IMR-90 (cell line): ENCODE results near the gene SARDH. TPM values are rescaled to one million over a fixed set of nuclear protein-coding genes. Genes with fewer than 3 reads are reported as not detected.
A peak's percentile ranks its signal among the peaks of the same experiment; 100 is the strongest.

Source experiments
- ATAC-seq: fragments of 200-7000 bp; cut with Tn5 transposase; 2 replicates; pipeline ENCODE4 v1.9.1; 2020; ENCODE audit warnings: low read depth, mild to moderate bottlenecking, moderate library complexity
- BruUV-seq: library from RNA; stranded (reverse); fragments of 400-500 nt; replicated peaks from 2 replicates; lab custom pipeline; 2021; lab: Mats Ljungman, UMichigan
- CTCF ChIA-PET: fragments of 300-600 bp; formaldehyde crosslinking; extraction: SDS; loops from one replicate; lab custom pipeline; 2021; ENCODE audit warnings: antibody characterized with exemption; lab: Yijun Ruan, JAX
- POLR2A ChIA-PET: fragments of 300-600 bp; sonication (Branson Sonifier 250); formaldehyde crosslinking; loops from one replicate; lab custom pipeline; 2022; ENCODE audit warnings: antibody characterized with exemption; ENCODE audit not compliant: unreplicated experiment; lab: Charles Lee
- DNase-seq: peaks from one replicate; pipeline ENCODE4 v3.0.0; 2013
- H2AFZ ChIP-seq: replicated peaks from 2 replicates; pipeline ENCODE3; 2013; ENCODE audit warnings: low read length, mild to moderate bottlenecking; ENCODE audit not compliant: poor library complexity
- H2AK5ac ChIP-seq: 2 replicates; pipeline ENCODE4 v1.6.1; 2013; ENCODE audit warnings: low read depth, low read length, inconsistent platforms
- H2AK9ac ChIP-seq: replicated peaks from 2 replicates; pipeline ENCODE3; 2013; ENCODE audit warnings: mild to moderate bottlenecking, low read depth, low read length, moderate library complexity; ENCODE audit not compliant: poor library complexity
- H2BK120ac ChIP-seq: 2 replicates; pipeline ENCODE4 v1.6.1; 2013; ENCODE audit warnings: low read depth, low read length, inconsistent platforms
- H2BK15ac ChIP-seq: 3 replicates; pipeline ENCODE4 v1.6.1; 2013; ENCODE audit warnings: low read depth, low read length, inconsistent platforms
- H2BK20ac ChIP-seq: 2 replicates; pipeline ENCODE4 v1.6.1; 2013; ENCODE audit warnings: low read depth, mild to moderate bottlenecking, inconsistent platforms, low read length, moderate library complexity
- H2BK5ac ChIP-seq: 2 replicates; pipeline ENCODE4 v1.6.1; 2013; ENCODE audit warnings: mild to moderate bottlenecking, low read depth, low read length, inconsistent platforms; ENCODE audit not compliant: poor library complexity, severe bottlenecking
- H3K14ac ChIP-seq: replicated peaks from 2 replicates; pipeline ENCODE4 v1.6.1; 2013; ENCODE audit warnings: low read depth, low read length, inconsistent platforms
- H3K18ac ChIP-seq: 2 replicates; pipeline ENCODE4 v1.6.1; 2013; ENCODE audit warnings: low read depth, low read length, control low read depth
- H3K23ac ChIP-seq: 2 replicates; pipeline ENCODE4 v1.6.1; 2013; ENCODE audit warnings: low read depth, low read length, inconsistent platforms
- H3K27ac ChIP-seq: 2 replicates; pipeline ENCODE4 v1.5.1; 2013; ENCODE audit warnings: mild to moderate bottlenecking, control low read depth, low read length; ENCODE audit not compliant: insufficient read depth
- H3K27me3 ChIP-seq: 2 replicates; pipeline ENCODE4 v1.6.1; 2013; ENCODE audit warnings: low read length; ENCODE audit not compliant: control insufficient read depth, insufficient read depth
- H3K36me3 ChIP-seq: 2 replicates; pipeline ENCODE4 v1.6.1; 2013; ENCODE audit warnings: low read length, mixed read lengths; ENCODE audit not compliant: control insufficient read depth, insufficient read depth
- H3K4ac ChIP-seq: 2 replicates; pipeline ENCODE4 v1.6.1; 2013; ENCODE audit warnings: low read depth, low read length, inconsistent platforms
- H3K4me1 ChIP-seq: 2 replicates; pipeline ENCODE4 v1.6.1; 2013; ENCODE audit warnings: low read length, mixed read lengths; ENCODE audit not compliant: control insufficient read depth, insufficient read depth
- H3K4me2 ChIP-seq: 2 replicates; pipeline ENCODE4 v1.6.1; 2013; ENCODE audit warnings: low read depth, mild to moderate bottlenecking, control low read depth, low read length, moderate library complexity
- H3K4me3 ChIP-seq: 2 replicates; pipeline ENCODE4 v1.5.1; 2013; ENCODE audit warnings: low read depth, mild to moderate bottlenecking, control low read depth, low read length, moderate library complexity; ENCODE audit not compliant: insufficient read depth
- H3K56ac ChIP-seq: 2 replicates; pipeline ENCODE4 v1.6.1; 2013; ENCODE audit warnings: low read length, inconsistent platforms; ENCODE audit not compliant: insufficient read depth; ENCODE audit errors: extremely low read depth
- H3K79me1 ChIP-seq, 2 experiments: 2 replicates each; pipeline ENCODE4 v1.6.1; 2013; ENCODE audit warnings: low read length in 2 of 2, inconsistent platforms in 1 of 2, low read depth in 1 of 2
- H3K9ac ChIP-seq: 2 replicates; pipeline ENCODE4 v1.6.1; 2013; ENCODE audit warnings: low read depth, low read length, control low read depth
- H3K9me1 ChIP-seq: 2 replicates; pipeline ENCODE4 v1.6.1; 2013; ENCODE audit warnings: low read length, inconsistent platforms; ENCODE audit not compliant: insufficient read depth
- H3K9me3 ChIP-seq: 2 replicates; pipeline ENCODE4 v1.6.1; 2013; ENCODE audit warnings: low read length; ENCODE audit not compliant: control insufficient read depth, insufficient read depth
- H4K20me1 ChIP-seq: 2 replicates; pipeline ENCODE4 v1.6.1; 2013; ENCODE audit warnings: low read length, inconsistent platforms; ENCODE audit not compliant: insufficient read depth
- H4K5ac ChIP-seq: 2 replicates; pipeline ENCODE4 v1.6.1; 2013; ENCODE audit warnings: mild to moderate bottlenecking, low read depth, low read length, control low read depth
- H4K8ac ChIP-seq, 2 experiments: 2 replicates each; pipeline ENCODE4 v1.6.1; 2013; ENCODE audit warnings: low read depth in 2 of 2, low read length in 2 of 2, control low read depth in 1 of 2, inconsistent platforms in 1 of 2
- H4K91ac ChIP-seq: 2 replicates; pipeline ENCODE4 v1.6.1; 2013; ENCODE audit warnings: low read depth, low read length, inconsistent platforms; ENCODE audit not compliant: insufficient read depth
- CTCF ChIP-seq: conservative IDR thresholded peaks from 2 replicates; pipeline ENCODE4 v1.5.1; 2012; ENCODE audit warnings: mild to moderate bottlenecking, low read depth, low read length, improper control_type of control experiment
- FOS ChIP-seq: fragments of 150-350 bp; IDR thresholded peaks from 2 replicates; pipeline ENCODE4 v1.6.1; 2016; ENCODE audit warnings: low read depth, low read length
- MXI1 ChIP-seq: IDR thresholded peaks from 2 replicates; pipeline ENCODE4 v1.6.1; 2012; ENCODE audit warnings: low read depth, mild to moderate bottlenecking, low read length, moderate library complexity, borderline replicate concordance
- RCOR1 ChIP-seq: IDR thresholded peaks from 2 replicates; pipeline ENCODE4 v1.6.1; 2012; ENCODE audit warnings: mild to moderate bottlenecking, low read length, improper control_type of control experiment; ENCODE audit not compliant: insufficient replicate concordance
- WGBS, 2 experiments: methylation state at CpG; one replicate each; pipeline versions ENCODE4 v1.1.5 to v1.1.7; 2013; ENCODE audit warnings: missing lambda C conversion rate in 2 of 2; ENCODE audit not compliant: insufficient read length in 1 of 2; ENCODE audit errors: extremely low coverage in 2 of 2; 5-methylcytosine and 5-hydroxymethylcytosine counted together
- dilution Hi-C: fragments of 300-500 bp; cut with HindIII; formaldehyde crosslinking; loops from one replicate; pipeline ENCODE4 v1.14.3; 2018; ENCODE audit warnings: low sequenced_read_pairs; ENCODE audit not compliant: unreplicated experiment
- in situ Hi-C: fragments of 300-500 bp; cut with MboI; formaldehyde crosslinking; loops from 3 replicates; pipeline ENCODE4 v1.14.3; 2019; ENCODE audit warnings: low sequenced_read_pairs, inconsistent platforms, mixed read lengths
- intact Hi-C: fragments of 100-400 bp; cut with micrococcal nuclease; formaldehyde crosslinking; loops from 2 replicates; pipeline ENCODE4 v1.10.0; 2022
- polyA plus RNA-seq, 3 experiments: library from polyadenylated mRNA; depleted of rRNA; stranded (reverse); fragments of >200 nt; gene quantifications; 2 replicates each; pipeline ENCODE4 v1.2.3, GENCODE V29; 2012; ENCODE audit warnings: low replicate concordance in 1 of 3
- total RNA-seq: library from RNA; depleted of rRNA; stranded (reverse); fragments of >200 nt; gene quantifications from 2 replicates; pipeline ENCODE4 v1.2.3, GENCODE V29; 2012

The SARDH gene
- total and polyA plus RNA-seq, 2 of the 4 experiments (the other 2 are of a cell fraction): 5.0 to 7.5 TPM

- no peak for TF ChIP-seq MXI1
Observed at GRCh38 chr9:133658442-133659431, 79.4 kb downstream of the SARDH start (continued).

- CTCF ChIA-PET: no interaction called here
- no peaks in the 10 kb centered on the region for H3K36me3 ChIP-seq
- ATAC-seq (no peak), DNase-seq (peak; percentile 7)
- H4K20me1 ChIP-seq: no peaks in the 10 kb centered on the region
- no peak overlapping the region for H3K9ac ChIP-seq
- H2BK120ac ChIP-seq: no peak overlapping the region
- H3K4me3 ChIP-seq: no peak overlapping the region
- no peak overlapping the region for H3K27ac ChIP-seq
- no peak overlapping the region for H3K18ac ChIP-seq
- H3K56ac ChIP-seq: no peak overlapping the region
- no peak overlapping the region for H2BK20ac ChIP-seq
- H3K4me2 ChIP-seq: no peak overlapping the region
- no peak overlapping the region for H2BK5ac ChIP-seq
- no peak for TF ChIP-seq CTCF
- no peak for TF ChIP-seq RCOR1
- TF ChIP-seq FOS: no peak
- no peaks in the 10 kb centered on the region for H3K9me1 ChIP-seq
- intact Hi-C loops: no loop called here
- POLR2A ChIA-PET: no interaction called here
- in situ Hi-C loops: no loop called here
- no peak overlapping the region for H3K4ac ChIP-seq
- WGBS, 2 experiments: 77% methylated on average over 7 of the region's 13 CpGs; no CpG with 5 or more reads in 1 of the 2 experiments
- no peaks in the 10 kb centered on the region for H3K79me1 ChIP-seq
- H4K8ac ChIP-seq: no peak overlapping the region
- H4K91ac ChIP-seq: no peak overlapping the region
- no peak overlapping the region for H2BK15ac ChIP-seq
- no peaks in the 10 kb centered on the region for H3K9me3 ChIP-seq
- H3K27me3 ChIP-seq: peaks cover 35% of the 10 kb centered on the region
- no peak overlapping the region for H3K23ac ChIP-seq
- BruUV-seq: no TSS peak
- H2AK9ac ChIP-seq: no peak overlapping the region
- H2AFZ ChIP-seq: no peak overlapping the region
- H3K14ac ChIP-seq: no peak overlapping the region
- dilution Hi-C loops: no loop called here
- no peak overlapping the region for H4K5ac ChIP-seq
- H2AK5ac ChIP-seq: no peak overlapping the region
- 0 out of 2 replicates have a peak, but pooled peaks cover 1% of the 10 kb centered on the region for H3K4me1 ChIP-seq
Observed at GRCh38 chr9:133657120-133657661, 81.0 kb downstream of the SARDH start.
